ENCODE data around the gene ACSM6.

- TF ChIP-seq CTCF (IDR thresholded peaks at IDR 0.05) = no peak
- no peak for TF ChIP-seq POLR2A (IDR thresholded peaks at IDR 0.05)
These were observed 25.3 kb upstream of the ACSM6 start for GRCh38 chr10:95168694-95169093.

Measured in body of pancreas (tissue), 4 donors.